K562 (cell line): ENCODE measurements around the gene CPN2. TPM values are rescaled to one million over a fixed set of nuclear protein-coding genes. Genes with fewer than 3 reads are reported as not detected.

Source experiments
- ATAC-seq: fragments of 200-7000 bp; cut with Tn5 transposase; 3 replicates; pipeline ENCODE4 v1.9.1; 2020; ENCODE audit warnings: moderate library complexity
- BruUV-seq: library from RNA; stranded (reverse); fragments of 400-500 nt; replicated peaks from 2 replicates; lab custom pipeline; 2021; lab: Mats Ljungman, UMichigan
- CTCF ChIA-PET: fragments of 300-600 bp; formaldehyde crosslinking; extraction: SDS; loops from one replicate; lab custom pipeline; 2021; ENCODE audit warnings: low intra/inter-chr PET ratio; lab: Yijun Ruan, JAX
- POLR2A ChIA-PET: fragments of 300-600, 350-650 bp; sonication (Branson Sonifier 250); formaldehyde crosslinking; extraction: SDS; loops from one replicate; lab custom pipeline; 2021; ENCODE audit warnings: antibody characterized with exemption, inconsistent platforms; lab: Yijun Ruan, JAX
- DNase-seq, 4 experiments: peaks; one replicate each; pipeline versions ENCODE4 v3.0.0 to v3.0.0-alpha.2; 2011 to 2018; ENCODE audit warnings: low spot score in 3 of 4, mixed read lengths in 3 of 4; ENCODE audit errors: extremely low read depth in 1 of 4
- FAIRE-seq: peaks from 2 replicates; lab custom pipeline; 2011; peaks lifted over from hg19 to GRCh38; lab: Jason Lieb, UNC
- H2AFZ ChIP-seq: 2 replicates; pipeline ENCODE4 v1.6.0; 2011; ENCODE audit warnings: low read depth, low read length, control low read depth, inconsistent platforms
- H3K27ac ChIP-seq: fragments of 200-600 bp; 3 replicates; pipeline ENCODE4 v1.8.0; 2011; ENCODE audit warnings: low read depth, mild to moderate bottlenecking, control low read depth, inconsistent platforms, low read length, moderate library complexity, mixed read lengths; ENCODE audit errors: extremely low read depth
- H3K27me3 ChIP-seq, 2 experiments: fragments of 300-600 bp in 1 of 2; 2 replicates in 1 of 2; 3 replicates in 1 of 2; pipeline versions ENCODE4 v1.6.0 to v1.8.0; 2011; ENCODE audit warnings: inconsistent platforms in 2 of 2, low read length in 2 of 2, mild to moderate bottlenecking in 1 of 2, mixed read lengths in 1 of 2, moderate library complexity in 1 of 2; ENCODE audit not compliant: control insufficient read depth in 2 of 2, insufficient read depth in 2 of 2
- H3K36me3 ChIP-seq: fragments of 300-600 bp; 3 replicates; pipeline ENCODE4 v1.8.0; 2011; ENCODE audit warnings: mild to moderate bottlenecking, low read length, inconsistent platforms; ENCODE audit not compliant: control insufficient read depth, insufficient read depth
- H3K4me1 ChIP-seq, 2 experiments: fragments of 200-600 bp in 1 of 2; replicated peaks in 1 of 2; 2 replicates in 1 of 2; 3 replicates in 1 of 2; pipeline versions ENCODE4 v1.5.1 to v1.8.0; 2011; ENCODE audit warnings: inconsistent platforms in 2 of 2, low read length in 2 of 2, mild to moderate bottlenecking in 1 of 2, mixed read lengths in 1 of 2, moderate library complexity in 1 of 2; ENCODE audit not compliant: control insufficient read depth in 2 of 2, insufficient read depth in 2 of 2
- H3K4me2 ChIP-seq: 2 replicates; pipeline ENCODE4 v1.6.1; 2011; ENCODE audit warnings: low read length, control low read depth, inconsistent platforms, mixed read lengths; ENCODE audit not compliant: insufficient read depth
- H3K4me3 ChIP-seq: fragments of 200-600 bp; sonication (generic), shearing (Covaris generic); 2 replicates; pipeline ENCODE4 v1.5.1; 2016; ENCODE audit warnings: control low read depth, inconsistent platforms
- H3K79me2 ChIP-seq: fragments of 200-600 bp; 3 replicates; pipeline ENCODE4 v1.8.0; 2011; ENCODE audit warnings: low read length, inconsistent platforms; ENCODE audit not compliant: control insufficient read depth, insufficient read depth
- H3K9ac ChIP-seq, 2 experiments: 2 replicates each; pipeline versions ENCODE4 v1.6.0 to v1.6.1; 2011; ENCODE audit warnings: low read depth in 2 of 2, low read length in 2 of 2, control low read depth in 1 of 2, inconsistent platforms in 1 of 2, mild to moderate bottlenecking in 1 of 2, mixed read lengths in 1 of 2; ENCODE audit not compliant: insufficient read depth in 1 of 2
- H3K9me1 ChIP-seq: one replicate; pipeline ENCODE4 v1.6.0; 2011; ENCODE audit warnings: inconsistent platforms, mild to moderate bottlenecking, low read length, moderate library complexity; ENCODE audit not compliant: control insufficient read depth, insufficient read depth
- H3K9me3 ChIP-seq: replicated peaks from 2 replicates; pipeline ENCODE4 v1.5.1; 2011; ENCODE audit warnings: low read depth, low read length, inconsistent platforms; ENCODE audit not compliant: control insufficient read depth, insufficient read depth
- H4K20me1 ChIP-seq: replicated peaks from 2 replicates; pipeline ENCODE4 v1.6.1; 2011; ENCODE audit warnings: low read length, inconsistent platforms, mixed read lengths; ENCODE audit not compliant: control insufficient read depth, insufficient read depth
- MED1 ChIP-seq: sonication (generic); formaldehyde crosslinking; IDR thresholded peaks from 2 replicates; pipeline ENCODE4 v1.8.1; 2023; ENCODE audit warnings: missing genetic modification reagents, borderline replicate concordance
- NFYB ChIP-seq: IDR thresholded peaks from 2 replicates; pipeline ENCODE4 v1.6.1; 2011; ENCODE audit warnings: mild to moderate bottlenecking, moderate library complexity; ENCODE audit not compliant: insufficient read length; ENCODE audit errors: extremely low read depth
- PRPF4 ChIP-seq: fragments of 200-400 bp; formaldehyde crosslinking; IDR thresholded peaks from one replicate; pipeline ENCODE4 v1.6.1; 2017; ENCODE audit warnings: low read length, low read depth, mild to moderate bottlenecking; ENCODE audit not compliant: insufficient read depth, poor library complexity, severe bottlenecking
- RBM34 ChIP-seq: fragments of 200-400 bp; formaldehyde crosslinking; IDR thresholded peaks from 2 replicates; pipeline ENCODE4 v1.6.1; 2018; ENCODE audit warnings: low read length, borderline replicate concordance; ENCODE audit not compliant: insufficient read depth
- SAFB ChIP-seq: fragments of 200-400 bp; formaldehyde crosslinking; IDR thresholded peaks from 2 replicates; pipeline ENCODE4 v1.6.1; 2017; ENCODE audit warnings: low read depth, low read length, borderline replicate concordance
- ZNF140 ChIP-seq: fragments of 250-450 bp; sonication (Bioruptor Pico); IDR thresholded peaks from 2 replicates; pipeline ENCODE4 v1.8.0; 2021; ENCODE audit warnings: moderate library complexity, mild to moderate bottlenecking, inconsistent platforms
- ZNF354B ChIP-seq: fragments of 250-450 bp; sonication (Bioruptor Pico); IDR thresholded peaks from 2 replicates; pipeline ENCODE4 v1.4.0; 2020
- WGBS: fragments of 100-300 bp; shearing (Covaris generic); methylation state at CpG from one replicate; pipeline ENCODE4 v1.1.6; 2016; ENCODE audit warnings: low coverage, mixed read lengths; ENCODE audit not compliant: insufficient coverage; ENCODE audit errors: missing lambda C conversion rate; 5-methylcytosine and 5-hydroxymethylcytosine counted together
- in situ Hi-C: fragments of 300-500 bp; cut with MboI; formaldehyde crosslinking; loops from 4 replicates; pipeline ENCODE4 v1.15.0; 2018; ENCODE audit warnings: inconsistent platforms, mixed read lengths
- intact Hi-C: fragments of 100-400 bp; cut with micrococcal nuclease; formaldehyde crosslinking; loops from 2 replicates; pipeline ENCODE4 v1.14.2; 2022
- polyA plus RNA-seq, 8 experiments: library from polyadenylated mRNA; depleted of rRNA in 4 of 8; stranded (reverse) in 5 of 8; unstranded in 3 of 8; fragments of >200 nt; fragmentation: Nextera tagmentation in 2 of 8; fragmentation: Illumina TruSeq in 1 of 8; extraction: Ambion mirVana in 2 of 8; extraction: Trizol in 1 of 8; gene quantifications; 2 replicates each; pipeline versions ENCODE4 v1.2.1 to v1.2.3, GENCODE V29; 2011 to 2014; ENCODE audit warnings: inconsistent platforms in 1 of 8, missing spikeins in 1 of 8
- total RNA-seq, 7 experiments: library from RNA; depleted of rRNA in 6 of 7; stranded (reverse); fragments of >200 nt in 6 of 7; fragmentation: Illumina TruSeq in 2 of 7; extraction: Trizol in 2 of 7; gene quantifications; 2 replicates each; pipeline versions ENCODE4 v1.2.1 to v1.2.3, GENCODE V29; 2011 to 2021; ENCODE audit warnings: low replicate concordance in 1 of 7

Gene CPN2
- total and polyA plus RNA-seq, 9 of the 15 experiments (the other 6 are each of a cell fraction or from before 2014, with no cell fraction given): not detected

- TF ChIP-seq NFYB (no peak), ZNF354B (CRISPR knock-in tag) (no peak), RBM34 (no peak), SAFB (no peak), ZNF140 (CRISPR knock-in tag) (no peak), PRPF4 (no peak)
- TF ChIP-seq, all 486 proteins: peak for 0
These were observed 21.6 kb downstream of the CPN2 start (continued) for GRCh38 chr3:194329583-194329965.

- Histone ChIP-seq H3K9me1 (no peaks in the 10 kb centered on the region), H3K36me3 (no peaks in the 10 kb centered on the region), H3K27me3 (peaks cover 0 to 55% of the 10 kb centered on the region in 2 experiments; a peak in 3 of 5 replicates), H2AFZ (no peak overlapping the region), H3K4me1 (peaks cover 6 to 47% of the 10 kb centered on the region in 2 experiments; a peak in 4 of 5 replicates), H3K4me3 (no peak overlapping the region), H3K79me2 (no peaks in the 10 kb centered on the region)
- intact Hi-C loops (loop anchor here (10.0 kb wide), 1 partner anchor 734 kb away; the partner anchor contains the start of gene OPA1), in situ Hi-C loops (loop anchor here (10.0 to 25.0 kb wide), 2 partner anchors 674 to 1867 kb away; no protein-coding TSS in a partner anchor)
- ATAC-seq (no peak), FAIRE-seq (no peak)
- ChIA-PET CTCF (no interaction called here), POLR2A (interaction anchor here (0.6 to 1.3 kb wide), 5 partner anchors 13 to 669 kb away, joined by 3 to 4 read pairs (median 3); no protein-coding TSS in a partner anchor)
- no TSS peak for BruUV-seq
- WGBS: 23% methylated on average over 14 of the region's 14 CpGs
- TF ChIP-seq MED1: no peak
- TF ChIP-seq, all 486 proteins: peak for 0
- Histone ChIP-seq H3K4me2 (no peak overlapping the region), H3K27ac (no peak overlapping the region), H3K9me3 (no peaks in the 10 kb centered on the region; the same call in 1 of the 2 replicates), H4K20me1 (no peaks in the 10 kb centered on the region), H3K9ac (no peak overlapping the region)
- no peak for DNase-seq
These were observed 22.1 kb downstream of the CPN2 start for GRCh38 chr3:194328942-194329582.
